Activated B cell treated with CpG ODN at 0.5 μM for 24 hours (primary cell): Measurements from ENCODE around the gene DLG1. TPM values are rescaled to one million over a fixed set of nuclear protein-coding genes. Genes with fewer than 3 reads are reported as not detected.
A peak's percentile ranks its signal among the peaks of the same experiment; 100 is the strongest.

Experiments used
- ATAC-seq: fragments of 200-7000 bp; cut with Tn5 transposase; one replicate; pipeline ENCODE4 v1.10.0; 2021; ENCODE audit warnings: low read depth, mild to moderate bottlenecking, moderate library complexity
- CTCF ChIA-PET: fragments of 350-600 bp; sonication (Branson Sonifier 250); formaldehyde crosslinking; loops from one replicate; lab custom pipeline; 2021; ENCODE audit warnings: antibody characterized with exemption; lab: Charles Lee
- POLR2A ChIA-PET: fragments of 350-600 bp; sonication (Branson Sonifier 250); formaldehyde crosslinking; loops from one replicate; lab custom pipeline; 2021; ENCODE audit warnings: antibody characterized with exemption; lab: Charles Lee
- DNase-seq: peaks from one replicate; pipeline ENCODE4 v3.0.0; 2022
- H3K27ac Mint-ChIP-seq: one replicate; pipeline ENCODE4 v1.8.0; 2020; ENCODE audit warnings: mixed read lengths
- H3K27me3 Mint-ChIP-seq: one replicate; pipeline ENCODE4 v1.8.0; 2021; ENCODE audit warnings: mixed read lengths
- H3K36me3 Mint-ChIP-seq: one replicate; pipeline ENCODE4 v1.8.0; 2021; ENCODE audit warnings: low read depth, mixed read lengths
- H3K4me1 Mint-ChIP-seq: one replicate; pipeline ENCODE4 v1.8.0; 2021; ENCODE audit warnings: mixed read lengths
- H3K4me3 Mint-ChIP-seq: one replicate; pipeline ENCODE4 v1.8.0; 2020; ENCODE audit warnings: mild to moderate bottlenecking, mixed read lengths
- H3K9me3 Mint-ChIP-seq: one replicate; pipeline ENCODE4 v1.8.0; 2020; ENCODE audit warnings: mixed read lengths
- CTCF ChIP-seq: fragments of 200-600 bp; IDR thresholded peaks from one replicate; pipeline ENCODE4 v1.8.0; 2022; ENCODE audit warnings: antibody characterized with exemption, mild to moderate bottlenecking
- intact Hi-C: fragments of 100-400 bp; cut with micrococcal nuclease; formaldehyde crosslinking; loops from one replicate; pipeline ENCODE4 v1.15.1; 2024
- total RNA-seq: library from RNA; stranded (reverse); gene quantifications from 2 replicates; pipeline ENCODE4 v1.2.3, GENCODE V29; 2022

DLG1 gene
- total RNA-seq, 1 donor from 2014 or later, result 102 TPM

- Mint-ChIP-seq H3K4me3 (peak overlapping the region; percentile 92), H3K36me3 (peaks cover 18% of the 10 kb centered on the region), H3K4me1 (peaks cover 33% of the 10 kb centered on the region), H3K9me3 (no peaks in the 10 kb centered on the region), H3K27me3 (peaks cover 17% of the 10 kb centered on the region), H3K27ac (peak overlapping the region; percentile 91)
- peak; percentile 77 for ATAC-seq
- peak; percentile 86 for DNase-seq
- intact Hi-C loops, result loop anchor here (2.0 kb wide), 2 partner anchors 159 to 257 kb away; partner anchors contain the start of gene BDH1
- ChIA-PET CTCF (no interaction called here), POLR2A (interaction anchor here (0.6 to 1.5 kb wide), 9 partner anchors 8 to 557 kb away, joined by 3 to 7 read pairs (median 3); partner anchors contain the start of gene NCBP2)
- no peak for TF ChIP-seq CTCF
Measured at GRCh38 chr3:197297476-197298340, 704 bp downstream of the DLG1 start.

- CTCF ChIA-PET, result no interaction called here
- ATAC-seq, result no peak
- Mint-ChIP-seq H3K27ac (peak overlapping the region; percentile 62), H3K36me3 (peaks cover 24% of the 10 kb centered on the region), H3K4me1 (peaks cover 37% of the 10 kb centered on the region), H3K4me3 (peak overlapping the region; percentile 92), H3K9me3 (no peaks in the 10 kb centered on the region), H3K27me3 (peaks cover 11% of the 10 kb centered on the region)
- no peak for DNase-seq
- intact Hi-C loops, result no loop called here
- POLR2A ChIA-PET, result interaction anchor here (1.0 to 1.5 kb wide), 4 partner anchors 8 to 294 kb away, joined by 3 read pairs; no protein-coding TSS in a partner anchor
- TF ChIP-seq CTCF, result no peak
Measured at GRCh38 chr3:197297002-197297401, 1.4 kb downstream of the DLG1 start.

GRCh38 chr3:197296545-197296944, 1.9 kb downstream of the DLG1 start:
- peaks cover 11% of the 10 kb centered on the region for H3K27me3 Mint-ChIP-seq
- ChIA-PET CTCF (no interaction called here), POLR2A (interaction anchor here (1.5 kb wide), 1 partner anchor 9 kb away, joined by 3 read pairs; no protein-coding TSS in a partner anchor)
- ATAC-seq (no peak), DNase-seq (no peak)
- no peaks in the 10 kb centered on the region for H3K9me3 Mint-ChIP-seq
- H3K4me3 Mint-ChIP-seq, result peak overlapping the region; percentile 92
- intact Hi-C loops, result no loop called here
- TF ChIP-seq CTCF, result no peak
- peak overlapping the region; percentile 62 for H3K27ac Mint-ChIP-seq
- peaks cover 29% of the 10 kb centered on the region for H3K36me3 Mint-ChIP-seq
- peaks cover 38% of the 10 kb centered on the region for H3K4me1 Mint-ChIP-seq

GRCh38 chr3:197295871-197296270, 2.5 kb downstream of the DLG1 start:
- DNase-seq (no peak), ATAC-seq (no peak)
- H3K27ac Mint-ChIP-seq, result no peak overlapping the region
- no peaks in the 10 kb centered on the region for H3K9me3 Mint-ChIP-seq
- intact Hi-C loops, result no loop called here
- peaks cover 35% of the 10 kb centered on the region for H3K36me3 Mint-ChIP-seq
- POLR2A ChIA-PET, result interaction anchor here (0.8 kb wide), 1 partner anchor 10 kb away, joined by 7 read pairs; no protein-coding TSS in a partner anchor
- CTCF ChIA-PET, result no interaction called here
- H3K4me3 Mint-ChIP-seq, result peak overlapping the region; percentile 28
- peaks cover 9% of the 10 kb centered on the region for H3K27me3 Mint-ChIP-seq
- TF ChIP-seq CTCF, result no peak
- H3K4me1 Mint-ChIP-seq, result peaks cover 38% of the 10 kb centered on the region

- intact Hi-C loops, result no loop called here
- H3K4me3 Mint-ChIP-seq, result no peak overlapping the region
- no peaks in the 10 kb centered on the region for H3K9me3 Mint-ChIP-seq
- no peak overlapping the region for H3K27ac Mint-ChIP-seq
- peaks cover 28% of the 10 kb centered on the region for H3K4me1 Mint-ChIP-seq
- ChIA-PET POLR2A (interaction anchor here (0.7 kb wide), 1 partner anchor 976 kb away, joined by 3 read pairs; the partner anchor contains the start of gene DYNLT2B), CTCF (no interaction called here)
- H3K27me3 Mint-ChIP-seq, result no peaks in the 10 kb centered on the region
- DNase-seq (no peak), ATAC-seq (no peak)
- TF ChIP-seq CTCF, result no peak
- peaks cover 50% of the 10 kb centered on the region for H3K36me3 Mint-ChIP-seq
Measured at GRCh38 chr3:197293605-197294237, 4.7 kb downstream of the DLG1 start.
